ENCODE data around the gene BLM.

GRCh38 chr15:90677807-90678790 is 39.0 kb upstream of the BLM start:
- TF ChIP-seq CTCF (IDR thresholded peaks at IDR 0.05) (no peak), EP300 (IDR thresholded peaks at IDR 0.05) (no peak)
